ENCODE data around the gene SCN4B. TPM values are rescaled to one million over a fixed set of nuclear protein-coding genes. Genes with fewer than 3 reads are reported as not detected.

SCN4B gene
- total RNA-seq, 1 experiment from 2014 or later = 1.6 TPM

DNA sequence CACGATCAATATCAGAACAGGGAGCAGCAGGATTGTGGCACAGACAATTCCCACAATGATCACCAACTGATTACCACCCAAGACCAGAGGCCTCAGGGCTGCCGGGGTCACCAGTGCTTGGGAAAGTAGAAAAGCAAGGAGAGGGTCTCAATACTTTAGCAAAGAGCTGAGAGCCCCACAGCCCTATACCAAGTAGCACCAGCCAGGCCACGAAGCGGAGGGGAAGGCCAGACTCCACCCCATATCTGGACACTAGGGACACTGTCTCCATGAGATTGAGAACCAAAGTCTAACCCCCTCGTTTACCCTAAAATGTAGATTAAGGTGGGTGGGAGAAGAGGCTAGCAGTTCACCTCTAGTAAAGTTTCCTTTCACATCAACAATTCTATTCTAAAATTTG, 47.9 kb upstream of the SCN4B start:
- DNase-seq = no peak
- H3K18ac ChIP-seq (ENCODE audit: insufficient read length, low read depth, low read length) = no peak overlapping the region
- H2AK5ac ChIP-seq (ENCODE audit: insufficient read length, low read length) = no peak overlapping the region
- H2BK12ac ChIP-seq (ENCODE audit: insufficient read length, low read depth, low read length) = no peak overlapping the region
- no peak overlapping the region for H3K4me2 ChIP-seq (ENCODE audit: insufficient read depth, insufficient read length, low read length)
- TF ChIP-seq CTCF (conservative IDR thresholded peaks at IDR 0.05) = no peak
- Mint-ChIP-seq H3K4me3 (no peak overlapping the region), H3K27ac (no peak overlapping the region), H3K36me3 (ENCODE audit: insufficient read depth in 1 of 3, low read depth in 3 of 3) (no peaks in the 10 kb centered on the region), H3K4me1 (peaks cover 22% of the 10 kb centered on the region in 2 experiments), H3K9me3 (no peaks in the 10 kb centered on the region; a peak in 1 of 5 replicates), H3K27me3 (ENCODE audit: low read depth) (peaks cover 7% of the 10 kb centered on the region)
- H2BK5ac ChIP-seq (ENCODE audit: insufficient read length, low read length) = no peak overlapping the region
- H3K79me2 ChIP-seq (ENCODE audit: insufficient read depth, low read length) = no peaks in the 10 kb centered on the region
- no peak overlapping the region for H4K91ac ChIP-seq (ENCODE audit: insufficient read length, low read depth, low read length)
- H2BK120ac ChIP-seq (ENCODE audit: low read depth, low read length, poor library complexity, severe bottlenecking) = no peak overlapping the region
- H2AFZ ChIP-seq (ENCODE audit: low read length) = no peak overlapping the region
- H3K9ac ChIP-seq (ENCODE audit: extremely low read depth, insufficient read length, low read length) = no peak overlapping the region
- no CpG with 5 or more reads among the region's 5 CpGs for WGBS (ENCODE audit: extremely low coverage, insufficient read length, low lambda C conversion rate)
- no peak overlapping the region for H3K14ac ChIP-seq (ENCODE audit: insufficient read depth, low read length)
- no peak overlapping the region for H3T11ph ChIP-seq (ENCODE audit: low read length)
- no peak overlapping the region for H3K4ac ChIP-seq (ENCODE audit: low read depth, low read length)
- no peak overlapping the region for H4K8ac ChIP-seq (replicated peaks; ENCODE audit: insufficient read length, low read depth, low read length)
- H3K27ac ChIP-seq (ENCODE audit: insufficient read length, low read depth, low read length) = no peak overlapping the region
- no peak overlapping the region for H2BK15ac ChIP-seq (ENCODE audit: low read depth, low read length)
- H3K56ac ChIP-seq (ENCODE audit: insufficient read length, low read depth, low read length) = no peak overlapping the region
- H3K9me3 ChIP-seq (ENCODE audit: control insufficient read depth, low read depth, low read length) = no peaks in the 10 kb centered on the region
- H4K5ac ChIP-seq (ENCODE audit: insufficient read length, low read depth, low read length) = no peak overlapping the region
- H3K23ac ChIP-seq (ENCODE audit: insufficient read length, low read depth, low read length) = no peak overlapping the region
- no peaks in the 10 kb centered on the region for H4K20me1 ChIP-seq (ENCODE audit: control insufficient read depth, insufficient read depth, insufficient read length)
- no peaks in the 10 kb centered on the region for H3K23me2 ChIP-seq (ENCODE audit: insufficient read length, low read depth, low read length, poor library complexity, severe bottlenecking)
- no peak overlapping the region for H2BK20ac ChIP-seq (ENCODE audit: low read depth, low read length, poor library complexity, severe bottlenecking)
- no peaks in the 10 kb centered on the region for H3K4me1 ChIP-seq (ENCODE audit: insufficient read depth, low read length)
- H3K27me3 ChIP-seq (ENCODE audit: insufficient read depth, low read length) = no peaks in the 10 kb centered on the region
- no peaks in the 10 kb centered on the region for H3K79me1 ChIP-seq (ENCODE audit: insufficient read depth, low read depth, low read length, poor library complexity, severe bottlenecking)
